Thyroid gland (tissue), 4 donors: ENCODE data around the gene VSIG2. TPM values are rescaled to one million over a fixed set of nuclear protein-coding genes. Genes with fewer than 3 reads are reported as not detected.
"Not testable (repeated sequence)": the region's sequence is repeated elsewhere in the genome, so short reads cannot be mapped to it uniquely, and the experiment has no call there.

ENCODE experiments used
- DNase-seq, 2 donors: peaks; one replicate each; pipeline ENCODE4 v3.0.0-alpha.2; 2019
- H3K27ac ChIP-seq, 3 donors: fragments of 200-600 bp; sonication (generic); 1 replicate in 2 of 3; 2 replicates in 1 of 3; pipeline ENCODE4 v1.5.1; 2016 to 2019; ENCODE audit warnings: mild to moderate bottlenecking in 1 of 3, moderate library complexity in 1 of 3
- H3K27me3 ChIP-seq: fragments of 200-600 bp; sonication (generic); one replicate; pipeline ENCODE4 v1.5.1; 2019
- H3K36me3 ChIP-seq, 2 donors: fragments of 200-600 bp; sonication (generic); one replicate each; pipeline ENCODE4 v1.5.1; 2016 to 2019
- H3K4me1 ChIP-seq, 2 donors: fragments of 200-600 bp; sonication (generic); one replicate each; pipeline ENCODE4 v1.5.1; 2017 to 2019
- H3K4me3 ChIP-seq, 3 donors: fragments of 200-600 bp; sonication (generic); replicated peaks in 1 of 3; 1 replicate in 2 of 3; 2 replicates in 1 of 3; pipeline ENCODE4 v1.5.1; 2016; ENCODE audit warnings: mild to moderate bottlenecking in 1 of 3
- H3K9me3 ChIP-seq: fragments of 200-600 bp; sonication (generic); one replicate; pipeline ENCODE4 v1.5.1; 2017
- POLR2A ChIP-seq, 2 donors: fragments of 450-650 bp; IDR thresholded peaks; one replicate each; pipeline ENCODE4 v1.6.1; 2017; ENCODE audit warnings: antibody characterized with exemption in 2 of 2, mild to moderate bottlenecking in 2 of 2, moderate library complexity in 1 of 2
- WGBS, 2 donors: methylation state at CpG; one replicate each; pipeline ENCODE4 v1.1.5; 2017; 5-methylcytosine and 5-hydroxymethylcytosine counted together
- intact Hi-C: fragments of 100-400 bp; cut with DNase I; formaldehyde crosslinking; loops from one replicate; pipeline ENCODE4 v1.15.1; 2023
- total RNA-seq, 4 donors: library from RNA; depleted of rRNA; stranded (reverse); fragments of >200 nt; gene quantifications; one replicate each; pipeline ENCODE4 v1.2.3, GENCODE V29; 2016
- TF ChIP-seq, protein P1 (sequence below), 6 experiments: fragments of 200-600 bp in 3 of 6; fragments of 450-650 bp in 3 of 6; sonication (generic) in 3 of 6; IDR thresholded peaks; one replicate each; pipeline ENCODE4 v1.5.1; 2016 to 2019; ENCODE audit warnings: antibody characterized with exemption in 6 of 6, mild to moderate bottlenecking in 2 of 6, inconsistent platforms in 1 of 6, moderate library complexity in 1 of 6

VSIG2 gene
- total RNA-seq, 4 donors from 2014 or later = 23.7 to 54.5 (median 28.8) TPM

DNA sequence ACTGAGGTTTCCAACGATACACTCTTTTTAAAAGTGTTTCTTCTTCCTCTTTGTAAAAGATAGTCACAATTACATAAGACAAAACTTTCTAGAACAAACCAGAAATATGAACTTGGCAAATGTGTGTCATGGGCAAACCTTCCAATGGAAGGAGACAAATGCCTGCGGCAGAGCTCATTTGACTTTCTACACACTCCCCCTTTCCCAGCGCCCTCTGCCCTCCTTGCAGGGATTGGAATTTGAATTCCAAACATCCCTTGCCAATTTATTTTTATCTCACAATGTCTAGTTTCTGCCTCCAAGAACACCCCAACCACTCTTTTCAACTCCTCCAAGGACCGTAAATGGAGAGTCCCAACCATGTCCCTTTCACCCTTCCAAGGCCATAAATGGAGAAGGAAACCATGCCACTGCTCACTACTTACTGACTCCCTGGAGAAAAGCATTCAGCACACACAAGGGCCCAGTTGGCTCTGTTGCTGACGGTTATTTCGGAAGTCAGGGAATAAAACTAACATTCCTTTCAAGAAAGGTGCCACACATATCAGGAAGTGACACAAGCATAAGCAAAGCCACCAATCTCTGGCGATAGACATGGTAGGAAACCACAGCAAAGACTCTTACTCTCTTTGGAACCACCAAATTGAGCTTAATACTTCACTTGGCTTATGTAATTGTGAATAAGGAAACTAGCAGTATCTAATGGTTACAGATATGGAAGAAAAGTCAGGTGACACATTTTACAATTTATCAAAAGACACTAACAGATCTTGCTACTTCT, 25.0 kb upstream of the VSIG2 start:
- H3K4me1 ChIP-seq = peaks cover 0 to 12% of the 10 kb centered on the region in 2 donors
- no peak overlapping the region for H3K27ac ChIP-seq
- H3K9me3 ChIP-seq = no peaks in the 10 kb centered on the region
- 87 to 94% methylated on average over 7 of the region's 7 CpGs for WGBS, 2 donors
- H3K4me3 ChIP-seq = no peak overlapping the region
- TF ChIP-seq, protein P1, sequence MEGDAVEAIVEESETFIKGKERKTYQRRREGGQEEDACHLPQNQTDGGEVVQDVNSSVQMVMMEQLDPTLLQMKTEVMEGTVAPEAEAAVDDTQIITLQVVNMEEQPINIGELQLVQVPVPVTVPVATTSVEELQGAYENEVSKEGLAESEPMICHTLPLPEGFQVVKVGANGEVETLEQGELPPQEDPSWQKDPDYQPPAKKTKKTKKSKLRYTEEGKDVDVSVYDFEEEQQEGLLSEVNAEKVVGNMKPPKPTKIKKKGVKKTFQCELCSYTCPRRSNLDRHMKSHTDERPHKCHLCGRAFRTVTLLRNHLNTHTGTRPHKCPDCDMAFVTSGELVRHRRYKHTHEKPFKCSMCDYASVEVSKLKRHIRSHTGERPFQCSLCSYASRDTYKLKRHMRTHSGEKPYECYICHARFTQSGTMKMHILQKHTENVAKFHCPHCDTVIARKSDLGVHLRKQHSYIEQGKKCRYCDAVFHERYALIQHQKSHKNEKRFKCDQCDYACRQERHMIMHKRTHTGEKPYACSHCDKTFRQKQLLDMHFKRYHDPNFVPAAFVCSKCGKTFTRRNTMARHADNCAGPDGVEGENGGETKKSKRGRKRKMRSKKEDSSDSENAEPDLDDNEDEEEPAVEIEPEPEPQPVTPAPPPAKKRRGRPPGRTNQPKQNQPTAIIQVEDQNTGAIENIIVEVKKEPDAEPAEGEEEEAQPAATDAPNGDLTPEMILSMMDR (IDR thresholded peaks at IDR 0.05) = no peak
- no peak for TF ChIP-seq POLR2A (IDR thresholded peaks at IDR 0.05)
- intact Hi-C loops = no loop called here
- no peak for DNase-seq
- no peaks in the 10 kb centered on the region for H3K27me3 ChIP-seq
- no peaks in the 10 kb centered on the region for H3K36me3 ChIP-seq

DNA sequence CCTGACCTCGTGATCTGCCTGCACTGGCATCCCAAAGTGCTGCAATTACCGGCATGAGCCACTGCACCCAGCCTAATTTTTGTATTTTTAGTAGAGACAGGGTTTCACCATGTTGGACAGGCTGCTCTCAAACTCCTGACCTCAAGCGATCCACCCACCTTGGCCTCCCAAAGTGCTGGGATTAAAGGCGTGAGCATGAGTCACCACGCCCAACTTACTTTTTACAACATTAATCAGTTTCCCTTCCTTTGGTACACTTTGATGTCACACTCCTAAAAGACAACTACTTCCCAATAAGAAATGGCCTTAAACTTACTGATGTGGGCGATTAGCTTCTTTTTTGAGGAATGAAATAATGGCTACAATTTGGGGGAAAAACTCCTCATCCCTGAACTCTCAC, 18.9 kb upstream of the VSIG2 start:
- H3K36me3 ChIP-seq, DNase-seq, H3K27me3 ChIP-seq, H3K9me3 ChIP-seq, intact Hi-C loops, H3K4me3 ChIP-seq, H3K27ac ChIP-seq: not testable (repeated sequence)
- H3K4me1 ChIP-seq = peaks cover 4 to 21% of the 10 kb centered on the region in 2 donors
- 97% methylated on average over 6 of the region's 6 CpGs for WGBS, 2 donors

DNA sequence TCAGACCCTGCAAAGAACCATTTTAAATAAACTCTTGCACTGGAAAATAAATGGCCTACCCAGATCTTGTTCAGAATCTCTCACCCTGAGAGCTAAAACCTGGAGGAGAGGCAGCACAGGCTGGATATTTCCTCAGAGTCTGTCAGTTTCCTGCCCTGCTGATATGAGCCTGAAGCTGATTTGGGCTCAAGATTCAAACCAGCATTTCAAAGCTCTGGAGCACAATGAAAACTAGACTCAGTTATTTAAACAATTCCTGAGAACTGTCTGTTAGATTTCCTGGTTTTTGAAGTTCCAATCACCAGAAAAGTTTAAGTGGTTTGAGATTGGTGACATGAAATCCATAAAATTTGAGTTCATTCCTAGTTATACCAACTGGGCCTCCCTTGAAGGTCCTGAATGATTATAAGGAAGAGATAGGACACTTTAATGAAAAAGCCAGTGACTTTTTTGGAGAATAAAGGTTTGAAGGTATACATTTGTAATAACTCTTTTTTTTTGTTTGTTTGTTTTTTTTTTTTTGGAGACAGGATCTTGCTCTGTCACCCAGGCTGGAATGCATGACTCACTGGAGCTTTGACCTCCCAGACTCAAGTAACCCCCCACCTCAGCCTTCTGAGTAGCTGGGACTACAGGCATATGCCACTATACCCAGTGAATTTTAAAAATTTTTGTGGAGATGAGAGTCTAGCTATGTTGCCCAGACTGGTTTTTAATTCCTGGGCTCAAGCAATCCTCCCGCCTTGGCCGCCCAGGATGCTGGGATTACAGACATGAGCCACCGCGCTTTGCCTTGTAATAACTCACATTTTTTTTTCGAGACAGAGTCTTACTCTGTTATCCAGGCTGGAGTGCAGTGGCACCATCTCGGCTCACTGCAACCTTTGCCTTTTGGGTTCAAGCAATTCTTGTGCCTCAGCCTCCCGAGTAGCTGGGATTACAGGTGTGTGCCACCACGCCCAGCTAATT, 18.0 kb upstream of the VSIG2 start:
- peak in 1 of 2 donors; percentile 19 for DNase-seq
- H3K4me3 ChIP-seq = no peak overlapping the region
- TF ChIP-seq, protein P1 (IDR thresholded peaks at IDR 0.05) = no peak
- TF ChIP-seq POLR2A (IDR thresholded peaks at IDR 0.05) = no peak
- intact Hi-C loops = no loop called here
- peaks cover under 1 to 29% of the 10 kb centered on the region in 2 donors for H3K4me1 ChIP-seq
- H3K27me3 ChIP-seq = no peaks in the 10 kb centered on the region
- peak overlapping the region; percentile 29 to 55 (median 32) for H3K27ac ChIP-seq
- WGBS, 2 donors = 98% methylated on average over 8 of the region's 8 CpGs
- H3K9me3 ChIP-seq = no peaks in the 10 kb centered on the region
- peaks cover 0 to 3% of the 10 kb centered on the region in 2 donors for H3K36me3 ChIP-seq

DNA sequence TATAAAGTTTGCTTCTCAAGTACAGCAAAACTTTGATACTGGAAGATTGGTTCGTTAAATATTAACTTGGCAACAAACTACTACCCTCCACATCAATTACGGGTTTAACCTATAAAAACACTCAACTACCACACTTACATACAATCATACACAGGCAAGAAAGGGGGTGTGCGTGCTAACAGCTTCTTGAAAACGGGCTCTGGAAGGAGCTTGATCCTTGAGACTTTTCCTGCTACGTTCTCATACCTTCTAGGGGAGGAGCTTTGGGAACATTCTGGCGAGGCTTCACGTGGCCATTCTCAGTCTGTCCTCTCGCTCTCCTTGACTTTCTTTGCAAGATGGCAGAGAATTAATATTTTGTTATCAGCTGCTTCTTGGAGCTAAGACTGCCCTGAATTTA, 16.9 kb upstream of the VSIG2 start:
- H3K4me1 ChIP-seq = peaks cover 10 to 41% of the 10 kb centered on the region in 2 donors
- H3K27ac ChIP-seq = peak overlapping the region in 2 of 3 donors; percentile 29 to 55
- intact Hi-C loops = no loop called here
- no peak for TF ChIP-seq POLR2A (IDR thresholded peaks at IDR 0.05)
- TF ChIP-seq, protein P1 (IDR thresholded peaks at IDR 0.05) = no peak
- DNase-seq = no peak
- WGBS, 2 donors = 89 to 93% methylated on average over 8 of the region's 8 CpGs
- peaks cover 0 to 3% of the 10 kb centered on the region in 2 donors for H3K36me3 ChIP-seq
- no peaks in the 10 kb centered on the region for H3K9me3 ChIP-seq
- no peaks in the 10 kb centered on the region for H3K27me3 ChIP-seq
- no peak overlapping the region for H3K4me3 ChIP-seq

DNA sequence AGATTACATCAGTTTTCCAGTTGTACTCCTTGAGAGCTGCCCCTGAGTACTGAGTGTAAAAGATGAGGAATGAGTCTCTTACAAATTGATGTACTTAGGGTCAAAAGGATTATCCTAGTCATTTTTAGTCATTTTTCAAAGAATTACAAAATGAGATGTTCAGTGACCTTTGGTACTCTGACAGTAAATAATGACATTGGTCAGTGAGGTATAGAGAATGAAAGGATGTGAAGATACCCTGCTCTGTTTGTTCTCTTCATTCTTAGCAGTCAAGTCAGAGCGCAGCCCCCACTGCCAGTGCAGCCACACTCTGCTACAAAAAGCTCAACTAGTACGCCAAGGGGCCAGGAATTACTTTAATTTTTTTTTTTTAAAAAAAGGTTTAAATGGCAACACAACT, 14.1 kb upstream of the VSIG2 start:
- no peak for DNase-seq
- H3K4me3 ChIP-seq = no peak overlapping the region
- intact Hi-C loops = no loop called here
- peak overlapping the region in 2 of 3 donors; percentile 46 to 89 for H3K27ac ChIP-seq
- H3K9me3 ChIP-seq = no peaks in the 10 kb centered on the region
- H3K4me1 ChIP-seq = peaks cover 13 to 52% of the 10 kb centered on the region in 2 donors
- WGBS, 2 donors = 97 to 98% methylated on average over 2 of the region's 2 CpGs
- H3K27me3 ChIP-seq = no peaks in the 10 kb centered on the region
- peaks cover 0 to 3% of the 10 kb centered on the region in 2 donors for H3K36me3 ChIP-seq
- no peak for TF ChIP-seq POLR2A (IDR thresholded peaks at IDR 0.05)
- TF ChIP-seq, protein P1 (IDR thresholded peaks at IDR 0.05) = no peak
